Measurements from ENCODE around the gene HMGCS1.
"Not testable (repeated sequence)": the region's sequence is repeated elsewhere in the genome, so short reads cannot be mapped to it uniquely, and the experiment has no call there.

Gene HMGCS1

DNA sequence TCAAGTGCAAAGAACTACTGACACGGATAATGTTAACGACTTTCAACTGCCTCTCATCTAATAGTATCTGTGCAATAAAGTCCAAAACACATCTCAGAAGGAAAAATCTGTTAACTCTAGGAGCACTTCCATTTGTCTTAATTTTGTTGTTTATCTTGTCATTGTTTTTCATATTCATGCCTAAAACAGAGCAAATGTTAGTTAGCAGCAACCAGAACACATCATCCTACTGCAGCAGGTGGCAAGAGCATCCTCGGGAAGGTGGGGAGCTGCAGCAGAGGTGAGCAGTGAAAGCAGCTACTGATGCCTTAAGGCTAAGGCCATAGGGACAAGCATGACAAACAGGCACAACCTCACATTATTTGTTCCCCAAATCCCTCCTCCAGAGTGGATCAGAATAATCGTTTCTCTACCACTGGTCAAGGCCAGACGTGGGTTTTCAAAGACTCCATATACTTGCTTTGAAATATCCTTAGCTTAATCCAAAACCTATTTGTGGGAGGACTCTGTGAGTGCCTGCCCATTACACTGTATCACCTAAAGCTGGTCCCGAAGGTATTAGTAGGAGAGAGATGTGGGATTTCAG is 1.0 kb downstream of the HMGCS1 start:
- DNase-seq, result no peak

DNA sequence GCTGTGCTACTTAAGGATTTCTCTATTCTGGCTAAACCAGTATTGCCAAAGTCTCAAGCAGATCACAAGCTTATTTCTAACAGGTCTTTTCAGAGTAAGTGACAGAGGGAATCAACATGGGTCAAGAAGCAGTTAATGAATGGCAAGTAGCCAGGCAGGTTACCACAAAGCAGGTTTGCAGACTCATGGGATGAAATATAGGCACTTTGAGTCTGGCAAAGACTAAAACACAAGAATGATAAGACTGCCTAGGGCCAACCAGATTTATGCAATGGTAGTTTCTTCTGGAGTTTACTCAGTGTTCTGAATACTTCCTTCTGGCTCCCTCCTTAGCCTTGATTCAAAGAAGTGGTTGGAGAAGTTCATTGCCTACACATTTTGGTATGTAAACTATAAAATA is 3.6 kb downstream of the HMGCS1 start:
- DNase-seq, result no peak

DNA sequence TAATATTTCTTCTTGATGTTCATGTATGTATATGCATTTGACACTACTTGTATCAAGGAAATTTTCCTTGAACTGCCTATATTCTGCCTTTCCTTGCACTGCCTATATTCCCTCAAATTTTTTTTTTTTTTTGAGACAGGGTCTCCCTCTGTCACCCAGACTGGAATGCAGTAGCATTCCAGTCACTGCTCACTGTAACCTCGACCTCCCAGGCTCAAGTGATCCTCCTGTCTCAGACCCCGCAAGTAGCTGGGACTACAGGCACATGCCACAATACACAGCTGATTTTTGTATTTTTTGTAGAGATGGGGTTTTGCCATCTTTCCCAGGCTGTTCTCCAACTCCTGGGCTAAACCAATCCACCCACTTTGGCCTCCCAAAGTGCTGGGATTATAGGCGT is 4.1 kb downstream of the HMGCS1 start:
- no peak for DNase-seq

DNA sequence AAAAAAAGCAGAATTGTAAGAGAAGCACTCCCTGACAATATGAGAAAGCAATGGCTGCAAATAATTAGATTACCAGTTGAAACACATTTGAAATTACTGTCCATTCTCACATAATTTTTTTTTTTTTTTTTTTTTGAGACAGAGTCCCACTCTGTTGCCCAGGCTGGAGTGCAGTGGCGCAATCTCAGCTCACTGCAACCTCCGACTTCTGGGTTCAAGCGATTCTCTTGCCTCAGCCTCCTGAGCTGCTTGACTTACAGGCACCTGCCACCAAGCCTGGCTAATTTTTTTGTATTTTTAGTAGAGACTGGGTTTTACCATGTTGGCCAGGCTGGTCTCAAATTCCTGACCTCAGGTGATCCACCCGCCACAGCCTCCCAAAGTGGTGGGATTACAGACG is 6.3 kb downstream of the HMGCS1 start:
- DNase-seq, result not testable (repeated sequence)

DNA sequence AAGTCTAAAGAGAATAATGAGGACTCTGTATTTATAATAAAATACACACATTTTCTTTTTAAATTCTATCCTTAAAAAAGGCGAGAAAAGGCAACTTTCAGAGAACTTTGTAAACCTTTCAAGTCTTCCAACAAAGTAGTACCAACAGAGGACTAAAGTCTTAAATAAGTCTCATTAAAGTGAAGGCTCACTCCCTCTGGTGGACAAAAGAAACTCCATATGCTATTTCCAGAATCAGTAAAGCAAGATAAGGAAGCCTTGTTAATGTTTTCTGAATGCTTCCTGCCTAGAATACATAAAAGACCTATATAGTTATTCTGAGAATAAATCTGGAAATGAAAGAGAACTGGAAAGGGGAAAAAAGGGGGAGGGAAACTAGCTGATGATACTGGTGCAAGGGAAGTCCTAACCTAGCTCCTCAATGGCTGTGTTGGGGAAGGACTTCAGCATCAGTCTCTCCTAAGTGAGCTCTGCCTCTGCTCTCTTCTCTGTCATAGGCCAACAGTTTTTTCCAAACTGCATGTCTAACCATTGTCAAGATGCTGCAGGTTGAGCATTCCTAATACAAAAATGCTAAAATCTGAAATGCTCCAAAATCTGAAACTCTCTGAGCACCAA is 7.2 kb downstream of the HMGCS1 start:
- no peak for DNase-seq

DNA sequence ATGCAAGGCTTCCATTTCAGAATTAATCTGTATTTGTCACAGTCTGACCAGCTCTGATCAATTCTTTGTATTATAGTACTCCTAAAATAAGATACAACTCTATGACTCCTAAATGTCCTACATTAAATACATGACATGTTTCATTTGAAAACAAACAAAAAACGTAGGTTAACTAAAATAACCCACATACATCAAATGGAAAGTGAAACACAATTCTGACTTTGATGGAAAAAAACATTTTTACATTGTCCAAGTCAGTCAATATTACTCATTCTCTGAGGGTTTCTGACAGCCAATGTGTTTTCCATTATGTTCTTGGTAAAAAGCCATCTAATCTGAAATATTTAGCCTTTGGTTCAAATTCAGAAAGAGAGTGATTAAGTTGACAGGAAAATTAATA is 8.7 kb downstream of the HMGCS1 start:
- no peak for DNase-seq

DNA sequence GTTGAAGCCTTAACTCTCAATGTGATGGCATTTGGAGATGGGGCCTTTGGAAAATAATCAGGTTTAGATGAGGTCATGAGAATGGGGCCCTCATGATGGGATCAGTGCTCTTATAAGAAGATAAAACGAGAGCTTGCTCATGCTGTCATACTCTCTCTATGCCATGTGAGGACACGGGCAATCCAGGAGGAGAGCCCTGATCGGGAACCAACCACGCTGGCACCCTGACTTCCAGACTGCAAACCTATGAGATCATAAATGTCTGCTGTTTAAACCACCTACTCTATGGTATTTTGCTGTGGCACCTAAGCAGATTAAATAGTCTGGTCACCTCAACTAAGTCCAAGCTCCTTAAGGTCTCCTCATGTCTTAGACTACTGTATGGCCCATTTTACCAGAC is 10.0 kb downstream of the HMGCS1 start:
- no peak for DNase-seq

DNA sequence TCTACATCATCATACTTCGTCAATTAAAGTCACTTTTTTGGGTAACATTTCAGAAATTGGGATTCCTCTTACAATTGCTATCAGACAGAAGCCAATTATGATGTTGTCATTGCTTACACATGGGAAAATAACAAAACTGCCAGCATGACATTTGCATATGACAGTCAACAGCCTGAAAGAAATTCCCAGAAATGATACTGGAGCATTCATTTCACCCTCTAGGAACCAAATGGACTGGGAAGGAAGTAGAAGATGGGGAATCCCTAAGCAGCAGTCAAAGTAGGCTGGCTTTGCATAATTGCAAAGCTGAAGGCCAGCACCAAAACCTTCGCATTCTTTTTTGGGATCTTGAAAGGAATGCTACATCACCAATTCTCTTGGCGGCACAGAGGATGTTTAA is 10.7 kb downstream of the HMGCS1 start:
- no peak for DNase-seq

DNA sequence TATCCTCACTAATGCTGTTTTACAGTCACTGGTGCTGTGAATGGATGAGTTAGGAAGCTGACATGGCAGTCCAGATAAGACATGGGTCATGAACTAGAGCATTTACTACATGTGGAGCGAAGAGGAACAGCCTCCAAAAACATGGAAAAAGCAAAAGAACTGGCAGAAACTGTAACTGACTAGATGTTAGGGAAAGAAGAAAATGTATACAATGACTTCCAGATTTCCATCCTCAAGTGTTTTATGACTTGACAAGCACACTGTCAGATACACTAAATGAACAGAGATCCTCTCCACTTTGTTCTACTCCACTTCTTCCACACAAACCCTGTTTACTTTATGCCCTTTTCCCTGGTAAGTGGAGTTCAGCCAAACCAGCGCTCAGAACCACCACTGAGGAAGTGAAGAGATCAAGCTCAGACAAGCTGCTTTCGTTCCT is 11.5 kb downstream of the HMGCS1 start:
- no peak for DNase-seq

DNA sequence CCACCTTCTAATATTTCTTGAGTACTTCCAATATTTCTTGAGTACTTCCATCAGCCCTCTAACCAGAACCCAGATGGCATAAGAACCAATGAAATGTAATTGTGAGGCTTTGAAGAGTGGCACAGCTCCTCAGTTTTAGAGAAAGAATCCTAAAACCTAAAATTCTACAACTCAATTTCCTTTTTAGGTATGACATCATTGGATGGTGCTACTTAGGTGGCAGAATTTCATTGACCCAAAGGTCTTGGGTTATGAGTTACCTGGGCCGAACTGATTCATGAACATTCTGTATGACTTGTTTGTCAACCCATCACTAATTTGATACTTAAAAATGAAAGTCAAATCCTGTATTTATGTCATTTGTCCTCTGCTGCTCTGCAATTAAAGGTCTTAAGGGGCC is 13.1 kb downstream of the HMGCS1 start:
- DNase-seq, result no peak

DNA sequence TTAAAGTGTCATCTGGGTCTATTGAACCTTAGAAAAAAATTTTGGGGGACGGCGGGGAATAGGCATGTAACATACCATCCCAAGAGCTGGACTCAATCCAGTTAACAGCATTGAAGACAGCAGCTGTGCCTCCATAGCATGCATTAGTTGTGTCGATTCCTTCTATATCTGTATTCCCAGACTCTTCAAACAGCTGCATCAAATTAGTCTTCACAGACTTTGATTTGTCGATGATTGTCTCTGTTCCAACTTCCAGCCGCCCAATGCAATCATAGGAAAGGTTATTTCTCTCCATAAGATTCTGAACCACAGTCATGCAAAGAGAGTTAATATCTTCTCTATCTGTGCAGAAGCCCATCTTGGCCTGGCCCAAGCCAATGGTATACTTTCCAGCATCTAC is 14.8 kb downstream of the HMGCS1 start:
- no peak for DNase-seq

DNA sequence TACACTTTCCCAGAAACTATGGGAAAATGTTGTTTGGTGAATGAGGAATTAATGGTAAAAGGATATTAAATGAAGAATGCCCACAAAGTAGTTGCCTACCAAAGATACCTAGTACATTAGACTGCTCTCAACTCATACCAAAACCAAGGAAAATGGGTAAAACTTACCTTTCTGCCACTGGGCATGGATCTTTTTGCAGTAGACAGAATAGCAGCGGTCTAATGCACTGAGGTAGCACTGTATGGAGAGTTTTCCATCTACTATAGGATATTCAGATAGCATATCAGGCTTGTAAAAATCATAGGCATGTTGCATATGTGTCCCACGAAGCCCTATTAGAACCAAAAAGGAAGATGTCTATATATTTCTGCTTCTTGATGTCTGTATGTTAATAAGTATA is 16.4 kb downstream of the HMGCS1 start:
- no peak for DNase-seq

DNA sequence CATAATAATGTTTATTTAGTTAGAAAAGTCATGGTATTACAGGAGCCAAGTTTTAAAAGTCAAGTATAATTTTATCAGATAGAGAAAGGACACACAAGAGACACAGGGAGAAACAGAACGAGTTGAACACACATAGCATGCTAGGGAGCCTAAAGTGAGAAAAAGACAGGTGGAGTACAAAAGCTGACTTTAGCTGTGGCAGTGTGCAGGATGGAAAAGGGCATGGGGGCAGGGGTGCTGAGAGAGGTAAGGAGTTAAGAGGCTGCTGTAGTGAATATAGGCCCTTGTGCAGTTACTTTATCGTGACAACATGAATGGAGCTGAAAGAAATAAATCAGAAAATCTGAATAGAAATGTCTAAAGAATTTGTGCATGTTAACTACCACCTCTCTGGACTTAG is 18.0 kb downstream of the HMGCS1 start:
- no peak for DNase-seq

DNA sequence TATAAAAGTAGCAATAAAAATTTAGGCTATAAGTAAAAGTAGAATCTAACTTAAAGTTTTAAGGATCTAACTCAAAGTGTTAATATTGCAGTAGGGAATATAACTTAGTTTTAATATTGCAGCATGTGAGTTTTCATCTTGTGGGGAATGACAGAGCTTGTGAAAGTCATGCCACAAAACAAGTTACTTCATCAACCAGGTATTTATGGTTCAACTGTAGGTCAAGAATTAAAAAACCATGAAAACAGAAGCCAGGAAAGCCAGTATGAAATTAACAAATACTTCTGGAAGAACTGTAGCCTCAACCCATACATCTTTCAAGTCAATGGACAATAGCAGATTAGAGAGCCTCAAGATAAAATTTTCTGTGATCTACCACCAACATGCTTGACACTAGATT is 19.0 kb downstream of the HMGCS1 start:
- no peak for DNase-seq

DNA sequence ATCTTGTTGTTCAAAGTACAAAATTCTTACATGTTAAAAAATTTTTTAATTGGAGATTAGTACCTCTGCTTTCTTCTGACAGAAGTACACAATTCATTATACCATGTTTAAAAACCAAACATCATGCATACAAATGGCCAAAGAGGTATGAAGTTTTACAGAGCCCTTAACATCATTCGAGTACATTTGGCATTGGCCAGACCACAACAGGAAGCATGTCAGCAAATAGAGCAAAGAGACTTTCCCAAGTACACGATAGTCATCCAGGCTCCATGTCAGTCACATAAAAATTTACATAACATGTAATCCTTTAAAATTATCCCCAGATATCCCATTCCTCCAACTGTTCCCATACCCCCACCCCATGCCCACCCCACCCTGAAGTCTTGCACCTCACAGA is 22.5 kb downstream of the HMGCS1 start:
- no peak for DNase-seq

DNA sequence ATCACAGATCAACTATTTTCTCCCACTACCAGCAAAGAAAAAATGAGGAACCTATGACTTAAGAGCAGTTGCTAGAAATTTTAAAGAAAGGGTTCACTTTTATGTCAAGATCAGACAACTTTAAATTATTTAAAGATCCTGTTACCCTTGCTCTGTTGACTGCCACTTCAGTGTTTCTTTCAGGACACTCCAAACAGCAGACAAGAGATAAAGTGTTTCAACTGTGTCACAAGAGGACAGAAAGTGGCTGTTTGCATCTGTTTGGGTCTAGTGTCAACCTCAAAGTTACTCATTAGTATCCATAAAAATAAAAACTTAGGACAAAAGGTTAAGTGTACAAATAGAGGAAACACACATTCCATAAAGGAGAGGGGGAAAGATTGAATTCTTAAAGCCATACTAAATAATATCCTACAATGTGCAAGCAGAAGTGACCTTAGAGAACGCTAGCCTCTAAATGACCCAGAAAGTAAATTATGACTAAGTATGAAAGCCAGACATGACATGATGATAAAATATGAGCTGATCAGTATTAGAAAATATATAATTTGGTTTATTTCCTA is 24.9 kb downstream of the HMGCS1 start:
- DNase-seq, result no peak

DNA sequence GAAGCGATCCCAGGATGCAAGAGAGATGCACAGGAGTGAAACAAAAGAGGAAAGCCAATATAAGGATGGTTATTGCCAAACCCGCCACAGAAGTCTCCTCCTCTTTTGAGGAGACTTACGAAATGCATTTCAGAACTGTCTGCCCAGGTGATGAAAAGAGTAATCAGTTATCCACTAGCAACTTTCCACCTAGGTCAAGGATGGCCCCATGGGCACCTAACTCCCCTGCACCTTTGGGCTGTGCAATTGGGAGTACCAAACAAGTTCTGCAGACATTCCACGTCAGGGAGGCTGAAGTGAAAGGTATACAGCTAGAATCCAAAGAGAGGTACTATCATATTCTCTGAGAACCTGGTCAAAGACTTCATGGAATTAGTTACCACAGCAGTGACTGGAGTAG is 25.7 kb downstream of the HMGCS1 start:
- no peak for DNase-seq

DNA sequence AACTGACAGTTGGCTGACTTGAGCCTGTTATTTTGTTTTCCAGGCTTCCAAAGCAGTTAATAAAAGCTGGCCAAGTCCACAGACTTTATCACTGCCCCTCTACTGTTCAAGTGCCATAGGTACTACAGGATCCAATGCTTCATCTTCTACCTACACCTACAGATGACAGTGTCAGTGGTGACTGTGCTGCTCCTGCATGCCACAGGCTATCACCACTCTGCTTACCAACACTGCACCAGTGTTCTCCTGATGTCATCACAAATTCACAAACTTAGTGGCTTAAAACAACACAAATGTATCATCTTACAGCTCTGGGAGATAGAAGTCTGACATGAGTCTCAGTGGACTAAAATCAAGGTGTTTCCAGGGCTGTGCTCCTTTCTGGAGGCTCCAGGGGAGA is 26.6 kb downstream of the HMGCS1 start:
- DNase-seq, result no peak

DNA sequence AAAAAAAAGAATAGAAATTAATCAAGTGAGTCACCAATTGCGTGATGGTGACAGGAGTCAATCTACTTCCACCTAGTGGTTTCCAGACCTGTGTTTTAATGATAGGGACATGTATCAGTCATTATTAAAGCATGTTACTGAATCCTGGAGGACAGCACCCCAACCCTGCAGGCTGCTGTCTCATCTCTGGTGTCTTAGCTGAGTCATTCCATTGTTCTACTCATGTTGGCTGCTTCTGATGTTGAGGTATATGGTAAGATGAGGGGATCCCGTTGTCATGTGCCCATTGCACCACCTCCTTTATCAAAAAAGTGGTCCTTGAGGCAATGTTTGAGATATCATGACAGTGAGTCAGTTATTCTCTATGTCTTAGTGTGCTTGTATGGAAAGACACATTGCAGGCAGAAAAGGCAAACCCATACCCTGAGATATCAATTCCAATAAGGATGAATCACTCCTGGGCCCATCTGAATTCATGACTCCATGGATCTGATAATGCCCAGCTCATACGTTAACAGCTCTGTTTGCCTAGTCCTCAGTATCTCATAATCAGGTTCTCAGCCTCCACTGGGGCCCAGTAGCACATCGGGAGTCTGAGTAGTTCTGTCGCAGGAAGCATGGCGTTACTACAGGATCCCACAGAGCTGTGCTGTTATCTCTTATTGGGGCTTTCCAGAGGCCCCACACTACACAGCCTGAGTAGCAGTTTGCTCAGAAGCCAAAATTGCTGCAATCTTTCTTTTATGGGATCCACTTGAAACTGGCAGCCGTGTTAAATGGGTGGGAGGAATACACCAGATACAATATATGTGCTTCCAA is 31.2 kb downstream of the HMGCS1 start:
- no peak for DNase-seq

DNA sequence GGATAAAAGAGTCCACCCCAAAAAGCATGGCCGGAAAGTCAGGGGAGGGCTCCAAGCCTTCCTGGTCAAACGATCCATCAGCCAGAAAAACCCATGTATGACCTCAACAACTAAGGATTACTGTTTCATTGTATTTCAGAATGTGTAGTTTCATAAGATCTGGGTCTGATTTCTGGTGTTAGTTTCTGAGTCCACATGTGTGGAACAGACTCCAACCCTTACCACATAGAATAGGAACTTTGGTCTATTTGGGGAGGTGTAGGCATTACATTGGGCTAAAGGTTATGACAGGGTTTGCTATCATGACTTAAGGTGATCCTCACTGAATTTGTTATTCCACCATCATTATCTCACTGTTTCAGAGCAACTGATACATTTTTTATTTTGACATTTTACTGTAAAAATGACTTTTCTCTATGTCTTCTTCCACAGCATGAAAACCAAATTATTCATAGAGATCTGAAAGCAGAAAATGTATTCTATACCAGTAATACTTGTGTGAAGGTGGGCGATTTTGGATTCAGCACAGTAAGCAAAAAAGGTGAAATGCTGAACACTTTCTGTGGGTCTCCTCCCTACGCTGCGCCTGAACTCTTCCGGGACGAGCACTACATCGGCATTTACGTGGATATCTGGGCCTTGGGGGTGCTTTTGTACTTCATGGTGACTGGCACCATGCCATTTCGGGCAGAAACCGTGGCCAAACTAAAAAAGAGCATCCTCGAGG is 33.5 kb downstream of the HMGCS1 start:
- DNase-seq, result no peak

DNA sequence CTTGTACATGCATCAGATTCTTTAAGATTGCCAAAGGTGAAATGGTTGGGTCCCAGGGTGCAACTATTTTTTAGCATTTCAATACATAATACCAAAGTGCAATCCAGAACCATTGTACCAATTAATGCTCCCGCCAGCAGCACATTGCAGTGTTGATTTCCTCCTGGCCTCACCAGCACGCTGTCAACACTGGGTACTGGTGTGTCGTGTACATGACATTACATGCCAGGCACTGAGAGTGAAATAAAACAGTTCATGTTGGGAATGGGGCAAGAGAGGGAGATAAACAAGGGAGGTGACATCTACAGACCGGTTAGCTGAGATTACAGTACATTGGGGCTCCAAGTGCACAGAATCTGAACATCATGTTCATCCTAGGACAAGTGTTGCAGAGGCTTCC is 37.8 kb downstream of the HMGCS1 start:
- DNase-seq, result no peak

DNA sequence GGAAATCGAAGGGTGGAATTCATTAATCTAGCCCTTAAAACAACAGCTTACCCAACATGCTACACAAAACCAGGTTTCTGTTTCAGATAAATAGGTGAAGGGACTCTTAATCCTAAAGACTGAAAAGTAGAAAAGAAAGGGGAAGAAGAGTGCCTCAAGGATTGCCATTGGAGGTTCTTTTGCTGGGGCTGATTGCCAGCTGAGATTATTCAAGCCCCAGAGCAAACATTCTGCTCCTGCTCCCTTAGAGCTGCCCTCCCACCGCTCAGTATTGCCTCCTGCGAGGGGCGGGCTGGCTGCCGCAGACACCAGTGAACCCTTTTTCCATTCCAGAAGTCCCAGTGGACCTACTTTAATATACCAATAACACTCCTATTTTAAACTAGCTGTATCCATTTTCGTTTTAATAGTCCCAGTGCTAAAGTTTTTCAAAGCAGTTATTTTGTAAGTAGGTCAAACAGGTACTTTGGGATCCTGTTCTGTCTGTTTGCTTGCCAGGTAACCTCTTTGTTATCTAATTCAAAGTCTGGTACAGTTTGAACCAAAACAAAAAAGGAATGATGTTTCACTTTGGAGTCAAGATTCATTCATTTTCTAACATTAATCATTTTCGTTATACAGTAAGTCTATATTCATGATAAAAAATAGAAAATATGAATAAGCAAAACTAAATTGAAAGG is 38.6 kb downstream of the HMGCS1 start:
- DNase-seq, result no peak

DNA sequence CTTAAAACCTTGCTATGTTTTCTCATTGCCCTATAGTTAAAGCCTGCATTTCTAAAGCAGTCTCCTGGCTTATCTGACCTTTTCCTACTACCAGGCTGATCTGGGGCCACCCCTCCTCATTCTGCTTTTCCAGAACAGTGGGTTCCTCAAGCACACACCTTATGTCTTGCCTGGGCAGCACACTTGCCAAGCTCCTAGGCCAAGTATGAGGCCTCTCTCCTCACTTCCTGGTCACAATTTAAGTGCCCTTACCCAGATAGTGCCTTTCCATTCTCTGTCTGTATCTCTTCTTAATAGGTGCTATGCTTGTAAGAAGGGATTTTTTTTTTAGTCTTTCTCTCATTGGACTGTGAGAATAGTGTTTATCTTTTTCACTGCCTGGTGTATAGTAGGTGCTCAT is 39.7 kb downstream of the HMGCS1 start:
- DNase-seq, result no peak
